ENCODE results near the gene CYP8B1.

The CYP8B1 gene, protein sequence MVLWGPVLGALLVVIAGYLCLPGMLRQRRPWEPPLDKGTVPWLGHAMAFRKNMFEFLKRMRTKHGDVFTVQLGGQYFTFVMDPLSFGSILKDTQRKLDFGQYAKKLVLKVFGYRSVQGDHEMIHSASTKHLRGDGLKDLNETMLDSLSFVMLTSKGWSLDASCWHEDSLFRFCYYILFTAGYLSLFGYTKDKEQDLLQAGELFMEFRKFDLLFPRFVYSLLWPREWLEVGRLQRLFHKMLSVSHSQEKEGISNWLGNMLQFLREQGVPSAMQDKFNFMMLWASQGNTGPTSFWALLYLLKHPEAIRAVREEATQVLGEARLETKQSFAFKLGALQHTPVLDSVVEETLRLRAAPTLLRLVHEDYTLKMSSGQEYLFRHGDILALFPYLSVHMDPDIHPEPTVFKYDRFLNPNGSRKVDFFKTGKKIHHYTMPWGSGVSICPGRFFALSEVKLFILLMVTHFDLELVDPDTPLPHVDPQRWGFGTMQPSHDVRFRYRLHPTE

GRCh38 chr3:42875325-42876151 is at the start of gene CYP8B1:
Gene CYP8B1 (minus strand): TSS chr3:42875879. CDS start chr3:42875816, 63 bp downstream.
- DNase-seq (no peak), ATAC-seq (no peak)

- DNase-seq (no peak), ATAC-seq (no peak)
These were observed 47.9 kb upstream of the CYP8B1 start for GRCh38 chr3:42923606-42924005.

GRCh38 chr3:42914771-42915515 is 39.3 kb upstream of the CYP8B1 start:
- DNase-seq (no peak), ATAC-seq (no peak)

DNA sequence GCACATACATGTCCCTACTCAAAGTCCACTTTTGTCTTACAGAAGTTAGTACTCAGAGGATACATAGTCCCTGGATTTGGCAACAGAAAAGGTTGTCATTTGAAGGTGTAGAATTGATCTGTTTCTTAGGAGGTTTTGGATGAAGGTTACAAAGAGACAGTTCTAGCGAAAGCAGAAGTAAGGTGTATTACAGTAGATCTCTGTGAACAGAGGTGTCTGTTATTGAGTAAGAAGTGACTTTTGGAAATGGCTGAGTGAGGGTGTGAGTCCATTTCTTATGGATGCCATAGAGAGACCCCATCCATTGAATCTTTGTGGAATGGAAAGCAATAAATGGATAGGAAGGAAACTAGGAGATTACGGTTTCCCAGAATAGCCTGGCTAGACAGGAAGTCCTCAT is 35.9 kb upstream of the CYP8B1 start:
- ATAC-seq: no peak
- DNase-seq: no peak

- DNase-seq: no peak
- ATAC-seq: no peak
These were observed 33.0 kb upstream of the CYP8B1 start for GRCh38 chr3:42908675-42909074.

GRCh38 chr3:42906848-42907183 is 31.1 kb upstream of the CYP8B1 start:
- DNase-seq (no peak), ATAC-seq (no peak)

DNA sequence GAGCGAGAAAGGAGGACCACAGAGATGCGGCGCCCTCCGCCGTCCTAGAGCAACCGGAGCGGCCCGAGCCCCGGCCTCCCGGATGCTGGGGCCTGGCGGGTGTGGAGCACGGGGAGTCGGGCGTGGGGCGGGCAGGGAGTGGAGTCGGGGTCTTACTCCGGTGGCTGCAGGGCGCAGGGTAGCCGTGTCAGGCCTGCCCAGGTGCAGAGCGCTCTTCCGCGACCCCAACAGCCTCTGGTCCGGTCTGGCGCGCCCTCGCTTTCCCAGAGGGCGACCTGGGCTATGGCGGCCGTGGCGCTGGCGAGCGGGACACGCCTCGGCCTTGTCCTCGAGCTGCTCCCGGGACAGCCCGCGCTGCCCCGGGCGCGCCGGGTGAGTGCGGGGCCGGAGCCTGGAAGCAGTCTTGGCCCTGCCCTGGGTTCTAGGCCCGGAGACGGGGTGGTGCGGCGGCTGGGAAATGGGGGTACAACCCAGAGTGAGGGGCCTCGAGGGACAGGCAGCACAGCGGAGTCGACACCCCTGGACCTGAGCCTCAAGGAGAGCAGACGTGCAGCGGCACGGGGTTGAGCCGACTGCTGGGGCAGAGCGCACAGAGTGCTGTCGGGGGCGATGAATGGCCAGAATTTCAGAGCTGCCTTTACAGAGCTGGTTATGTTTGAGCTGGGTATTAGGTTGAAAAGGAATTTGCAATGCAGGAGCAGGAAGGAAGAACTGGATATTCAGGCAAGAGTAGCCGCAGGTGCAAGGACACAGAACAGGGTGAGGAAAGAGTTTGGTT is 30.6 kb upstream of the CYP8B1 start, which contains the start of gene ZNF662:
ZNF662 (plus strand) TSS at position 73 of the 778 bp plus-strand sequence. CDS start 1,973 bp downstream, outside the sequence.
- DNase-seq (peak; percentile 15), ATAC-seq (peak; percentile 52)

DNA sequence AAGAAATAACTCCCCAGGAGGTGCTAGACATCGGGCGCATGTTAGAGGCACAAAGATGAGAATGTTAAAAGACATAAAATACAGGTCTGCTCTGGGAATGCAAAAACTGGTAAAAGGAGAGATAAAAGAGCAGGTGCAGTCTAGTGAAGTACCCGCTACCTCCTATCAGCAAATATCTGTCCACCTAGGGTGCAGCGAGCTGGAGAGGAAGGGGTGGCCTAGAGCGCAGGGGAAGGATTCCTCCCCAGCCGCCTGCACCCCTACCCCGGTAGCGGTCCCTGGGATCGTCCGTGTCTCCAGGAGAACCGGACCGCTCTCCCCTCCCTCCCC is 30.0 kb upstream of the CYP8B1 start:
- ATAC-seq: no peak
- DNase-seq: no peak

DNA sequence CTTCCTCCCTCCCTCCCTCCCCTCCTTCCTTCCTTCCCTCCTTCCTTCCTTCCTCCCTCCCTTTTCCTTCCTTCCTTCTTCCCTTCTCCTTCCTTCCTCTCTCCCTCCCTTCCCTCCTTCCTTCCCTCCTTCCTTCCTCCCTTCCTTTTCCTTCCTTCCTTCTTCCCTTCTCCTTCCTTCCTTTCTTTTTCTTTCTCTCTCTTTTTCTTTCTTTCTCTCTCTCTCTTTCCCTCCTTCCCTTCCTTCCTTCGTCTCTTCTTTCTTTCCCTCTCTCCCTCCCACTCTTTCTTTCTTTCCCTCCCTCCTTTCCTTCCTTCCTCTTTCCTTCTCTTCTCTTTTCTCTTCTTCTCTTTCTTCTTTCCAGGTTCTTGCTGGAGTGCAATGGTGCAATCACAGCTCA is 28.4 kb upstream of the CYP8B1 start:
- ATAC-seq: no peak
- no peak for DNase-seq

- no peak for ATAC-seq
- no peak for DNase-seq
These were observed 26.6 kb upstream of the CYP8B1 start for GRCh38 chr3:42902257-42902656.

GRCh38 chr3:42901073-42901415 is 25.4 kb upstream of the CYP8B1 start:
- DNase-seq: no peak
- no peak for ATAC-seq

- ATAC-seq (no peak), DNase-seq (no peak)
These were observed 24.8 kb upstream of the CYP8B1 start for GRCh38 chr3:42900226-42901072.

- no peak for DNase-seq
- no peak for ATAC-seq
These were observed 23.4 kb upstream of the CYP8B1 start for GRCh38 chr3:42898896-42899675.

DNA sequence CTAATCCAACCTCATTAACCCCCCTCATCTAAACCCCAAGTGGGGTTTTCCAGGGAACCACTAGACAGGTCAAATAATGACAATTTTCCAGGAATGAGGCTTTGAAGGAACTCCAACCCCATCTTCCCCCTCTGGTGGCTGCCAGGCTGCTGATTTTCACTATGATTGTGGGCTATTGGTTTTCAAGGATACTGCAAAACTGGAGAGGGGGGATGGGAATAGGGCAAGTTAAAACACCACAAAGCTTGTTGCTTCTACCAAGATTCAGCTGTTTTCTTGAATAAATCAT is 19.8 kb upstream of the CYP8B1 start:
- ATAC-seq (no peak), DNase-seq (no peak)

- DNase-seq (no peak), ATAC-seq (no peak)
These were observed 19.3 kb upstream of the CYP8B1 start for GRCh38 chr3:42894698-42895579.

DNA sequence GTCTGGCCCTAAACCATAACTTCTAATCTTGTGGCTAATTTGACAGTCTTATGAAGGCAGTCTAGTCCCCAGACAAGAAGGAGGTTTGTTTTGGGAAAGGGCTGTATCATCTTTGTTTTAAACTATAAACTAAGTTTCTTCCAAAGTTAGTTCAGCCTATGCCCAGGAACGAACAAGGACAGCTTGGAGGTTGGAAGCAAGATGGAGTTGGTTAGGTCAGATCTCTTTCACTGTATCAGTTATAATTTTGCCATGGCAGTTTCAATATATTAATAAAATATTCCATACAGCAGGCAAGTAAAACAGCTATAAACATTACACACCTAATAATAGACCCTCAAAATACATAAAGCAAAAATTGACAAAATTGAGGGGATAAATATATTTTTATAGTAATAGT is 17.1 kb upstream of the CYP8B1 start:
- ATAC-seq (no peak), DNase-seq (no peak)

GRCh38 chr3:42892169-42892568 is 16.5 kb upstream of the CYP8B1 start:
- ATAC-seq: no peak
- no peak for DNase-seq

GRCh38 chr3:42891042-42891441 is 15.4 kb upstream of the CYP8B1 start:
- ATAC-seq (no peak), DNase-seq (no peak)

DNA sequence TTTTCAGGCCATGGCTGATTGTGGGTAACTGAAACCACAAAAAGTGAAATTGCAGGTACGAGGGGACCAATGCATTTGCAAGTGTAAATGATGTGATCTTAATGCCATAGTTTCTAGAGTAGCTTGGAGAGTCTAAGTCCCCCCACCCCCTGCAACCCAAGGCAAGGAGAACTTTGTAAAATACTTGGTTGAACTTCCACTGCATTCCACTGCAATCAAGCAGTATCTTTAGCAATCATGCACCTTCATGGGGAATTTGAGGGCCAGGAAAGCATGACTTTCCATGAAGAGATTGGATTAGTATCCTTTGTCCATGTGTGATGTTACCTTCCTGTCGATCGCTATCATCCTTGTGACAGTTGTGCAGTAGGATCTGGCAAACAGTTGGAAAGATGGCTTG is 11.4 kb upstream of the CYP8B1 start:
- ATAC-seq (no peak), DNase-seq (no peak)

Data from stimulated activated naive CD8-positive, alpha-beta T cell treated with anti-CD3 and anti-CD28 coated beads, Interleukin-15, Interleukin-2, amounts not matched to agents 100 U/mL and 50 U/mL, for 24 hours (primary cell).